Measurements from ENCODE around the gene PRG3. TPM values are rescaled to one million over a fixed set of nuclear protein-coding genes. Genes with fewer than 3 reads are reported as not detected.

PRG3 gene
- total RNA-seq, 2 donors from 2014 or later, result not detected

GRCh38 chr11:57357856-57358255, 23.1 kb downstream of the PRG3 start:
- no peaks in the 10 kb centered on the region for H3K36me3 Mint-ChIP-seq
- H3K9me3 Mint-ChIP-seq, result no peaks in the 10 kb centered on the region
- no peak for DNase-seq (ENCODE audit: low spot score in 2 of 2)
- ATAC-seq, result no peak
- no peak overlapping the region for H3K27ac Mint-ChIP-seq

GRCh38 chr11:57357310-57357709, 23.6 kb downstream of the PRG3 start:
- DNase-seq (ENCODE audit: low spot score in 2 of 2) (no peak), ATAC-seq (no peak)
- Mint-ChIP-seq H3K27ac (no peak overlapping the region), H3K36me3 (no peaks in the 10 kb centered on the region), H3K9me3 (no peaks in the 10 kb centered on the region)

- peaks cover 0 to 5% of the 10 kb centered on the region in 2 donors for H3K36me3 Mint-ChIP-seq
- ATAC-seq (no peak), DNase-seq (ENCODE audit: low spot score in 2 of 2) (no peak)
- peaks cover 0 to 5% of the 10 kb centered on the region in 2 donors for H3K9me3 Mint-ChIP-seq
- no peak overlapping the region for H3K27ac Mint-ChIP-seq
Observed at GRCh38 chr11:57356268-57356667, 24.7 kb downstream of the PRG3 start.

GRCh38 chr11:57354699-57355098, 26.3 kb downstream of the PRG3 start:
- peaks cover 0 to 7% of the 10 kb centered on the region in 2 donors for H3K36me3 Mint-ChIP-seq
- no peak overlapping the region for H3K27ac Mint-ChIP-seq
- ATAC-seq (no peak), DNase-seq (ENCODE audit: low spot score in 2 of 2) (no peak)
- peaks cover 0 to 6% of the 10 kb centered on the region in 2 donors for H3K9me3 Mint-ChIP-seq

- DNase-seq (ENCODE audit: low spot score in 2 of 2) (no peak), ATAC-seq (no peak)
- H3K36me3 Mint-ChIP-seq, result peaks cover 0 to 7% of the 10 kb centered on the region in 2 donors
- no peak overlapping the region for H3K27ac Mint-ChIP-seq
- peaks cover 0 to 6% of the 10 kb centered on the region in 2 donors for H3K9me3 Mint-ChIP-seq
Observed at GRCh38 chr11:57353852-57354251, 27.1 kb downstream of the PRG3 start.

- peaks cover 0 to 7% of the 10 kb centered on the region in 2 donors for H3K36me3 Mint-ChIP-seq
- peaks cover 0 to 6% of the 10 kb centered on the region in 2 donors for H3K9me3 Mint-ChIP-seq
- DNase-seq (ENCODE audit: low spot score in 2 of 2), result no peak
- ATAC-seq, result no peak
- H3K27ac Mint-ChIP-seq, result no peak overlapping the region
Observed at GRCh38 chr11:57353446-57353845, 27.5 kb downstream of the PRG3 start.

GRCh38 chr11:57353036-57353435, 27.9 kb downstream of the PRG3 start:
- DNase-seq (ENCODE audit: low spot score in 2 of 2), result no peak
- H3K27ac Mint-ChIP-seq, result no peak overlapping the region
- H3K9me3 Mint-ChIP-seq, result peaks cover 0 to 6% of the 10 kb centered on the region in 2 donors
- H3K36me3 Mint-ChIP-seq, result peaks cover 0 to 7% of the 10 kb centered on the region in 2 donors
- no peak for ATAC-seq

- H3K36me3 Mint-ChIP-seq, result peaks cover 0 to 7% of the 10 kb centered on the region in 2 donors
- peaks cover 0 to 6% of the 10 kb centered on the region in 2 donors for H3K9me3 Mint-ChIP-seq
- ATAC-seq (peak; percentile 68 to 73), DNase-seq (ENCODE audit: low spot score in 2 of 2) (peak; percentile 68 to 76)
- H3K27ac Mint-ChIP-seq, result no peak overlapping the region
Observed at GRCh38 chr11:57349491-57350274, 31.3 kb downstream of the PRG3 start.

GRCh38 chr11:57348636-57349313, 32.2 kb downstream of the PRG3 start:
- peaks cover 0 to 6% of the 10 kb centered on the region in 2 donors for H3K9me3 Mint-ChIP-seq
- H3K36me3 Mint-ChIP-seq, result peaks cover 0 to 7% of the 10 kb centered on the region in 2 donors
- no peak overlapping the region for H3K27ac Mint-ChIP-seq
- DNase-seq (ENCODE audit: low spot score in 2 of 2), result no peak
- ATAC-seq, result no peak

- no peak overlapping the region for H3K27ac Mint-ChIP-seq
- H3K36me3 Mint-ChIP-seq, result peaks cover 0 to 7% of the 10 kb centered on the region in 2 donors
- H3K9me3 Mint-ChIP-seq, result peaks cover 0 to 6% of the 10 kb centered on the region in 2 donors
- no peak for DNase-seq (ENCODE audit: low spot score in 2 of 2)
- ATAC-seq, result no peak
Observed at GRCh38 chr11:57348052-57348451, 32.9 kb downstream of the PRG3 start.

- DNase-seq (ENCODE audit: low spot score in 2 of 2) (no peak), ATAC-seq (no peak)
- peaks cover 0 to 6% of the 10 kb centered on the region in 2 donors for H3K9me3 Mint-ChIP-seq
- peaks cover 0 to 7% of the 10 kb centered on the region in 2 donors for H3K36me3 Mint-ChIP-seq
- no peak overlapping the region for H3K27ac Mint-ChIP-seq
Observed at GRCh38 chr11:57347336-57347735, 33.6 kb downstream of the PRG3 start.

- H3K36me3 Mint-ChIP-seq, result no peaks in the 10 kb centered on the region
- DNase-seq (ENCODE audit: low spot score in 2 of 2) (peak in 1 of 2 donors; percentile 66), ATAC-seq (peak; percentile 79 to 85)
- H3K27ac Mint-ChIP-seq, result no peak overlapping the region
- H3K9me3 Mint-ChIP-seq, result no peaks in the 10 kb centered on the region
Observed at GRCh38 chr11:57345555-57346211, 35.3 kb downstream of the PRG3 start.

GRCh38 chr11:57344826-57345225, 36.1 kb downstream of the PRG3 start:
- ATAC-seq, result no peak
- Mint-ChIP-seq H3K27ac (no peak overlapping the region), H3K36me3 (no peaks in the 10 kb centered on the region), H3K9me3 (no peaks in the 10 kb centered on the region)
- no peak for DNase-seq (ENCODE audit: low spot score in 2 of 2)

- no peaks in the 10 kb centered on the region for H3K9me3 Mint-ChIP-seq
- H3K36me3 Mint-ChIP-seq, result no peaks in the 10 kb centered on the region
- ATAC-seq (no peak), DNase-seq (ENCODE audit: low spot score in 2 of 2) (no peak)
- H3K27ac Mint-ChIP-seq, result no peak overlapping the region
Observed at GRCh38 chr11:57343825-57344224, 37.1 kb downstream of the PRG3 start.

- Mint-ChIP-seq H3K27ac (peak overlapping the region in 1 of 2 donors; percentile 37), H3K9me3 (no peaks in the 10 kb centered on the region), H3K36me3 (no peaks in the 10 kb centered on the region)
- no peak for ATAC-seq
- DNase-seq (ENCODE audit: low spot score in 2 of 2), result no peak
Observed at GRCh38 chr11:57342702-57343101, 38.2 kb downstream of the PRG3 start.

- DNase-seq (ENCODE audit: low spot score in 2 of 2), result no peak
- no peak overlapping the region for H3K27ac Mint-ChIP-seq
- no peaks in the 10 kb centered on the region for H3K9me3 Mint-ChIP-seq
- H3K36me3 Mint-ChIP-seq, result no peaks in the 10 kb centered on the region
- no peak for ATAC-seq
Observed at GRCh38 chr11:57341250-57341808, 39.6 kb downstream of the PRG3 start.
